ENCODE measurements around the gene MBP.

Gene MBP

DNA sequence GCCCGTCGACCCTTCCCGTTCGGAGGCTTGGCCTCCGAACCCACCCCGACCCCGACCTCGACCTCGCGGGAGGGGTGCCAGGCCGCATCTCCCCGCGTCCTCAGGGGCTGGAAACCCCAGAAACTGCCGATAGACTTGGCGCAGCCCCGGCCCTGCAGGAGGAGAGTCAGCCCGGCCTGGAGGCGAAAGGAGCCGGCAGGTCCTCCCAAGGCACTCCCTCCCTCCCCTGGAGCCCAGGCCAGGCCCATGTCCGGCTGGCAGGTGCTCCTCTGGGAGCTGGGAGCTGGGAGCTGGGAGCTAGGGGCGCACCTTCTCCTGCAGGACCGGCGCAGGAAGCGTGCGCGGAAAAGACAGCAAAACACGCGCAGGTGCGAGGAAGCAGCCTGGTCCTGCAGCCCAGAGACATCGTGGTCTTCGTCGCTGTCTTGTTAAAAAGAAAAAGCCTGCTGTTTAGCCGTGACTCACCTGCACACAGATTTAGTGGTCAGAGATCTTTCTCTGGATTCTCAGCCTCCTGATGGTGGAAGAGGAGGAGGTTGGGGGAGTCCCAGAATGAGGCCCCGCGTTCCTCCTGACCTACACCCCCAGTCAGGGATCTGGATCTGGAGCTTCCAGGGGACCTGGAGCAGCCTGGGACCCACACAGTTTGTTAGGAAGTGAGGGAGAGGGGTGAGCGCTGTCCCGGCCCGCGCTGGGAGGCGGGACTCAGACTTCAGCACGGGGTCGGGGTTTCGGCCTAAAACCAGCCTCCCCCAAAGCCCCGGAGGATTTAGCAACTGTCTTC lies 660 bp upstream of the MBP start:
- DNase-seq (ENCODE audit: low read depth, low spot score), result no peak
- POLR2A ChIA-PET, result no interaction called here
- H3K4me3 ChIP-seq (ENCODE audit: low read depth, low read length), result no peak overlapping the region
- CTCF ChIA-PET, result interaction anchor here (0.9 kb wide), 1 partner anchor 70 kb away, joined by 3 read pairs; no protein-coding TSS in a partner anchor
- TF ChIP-seq, protein P1, sequence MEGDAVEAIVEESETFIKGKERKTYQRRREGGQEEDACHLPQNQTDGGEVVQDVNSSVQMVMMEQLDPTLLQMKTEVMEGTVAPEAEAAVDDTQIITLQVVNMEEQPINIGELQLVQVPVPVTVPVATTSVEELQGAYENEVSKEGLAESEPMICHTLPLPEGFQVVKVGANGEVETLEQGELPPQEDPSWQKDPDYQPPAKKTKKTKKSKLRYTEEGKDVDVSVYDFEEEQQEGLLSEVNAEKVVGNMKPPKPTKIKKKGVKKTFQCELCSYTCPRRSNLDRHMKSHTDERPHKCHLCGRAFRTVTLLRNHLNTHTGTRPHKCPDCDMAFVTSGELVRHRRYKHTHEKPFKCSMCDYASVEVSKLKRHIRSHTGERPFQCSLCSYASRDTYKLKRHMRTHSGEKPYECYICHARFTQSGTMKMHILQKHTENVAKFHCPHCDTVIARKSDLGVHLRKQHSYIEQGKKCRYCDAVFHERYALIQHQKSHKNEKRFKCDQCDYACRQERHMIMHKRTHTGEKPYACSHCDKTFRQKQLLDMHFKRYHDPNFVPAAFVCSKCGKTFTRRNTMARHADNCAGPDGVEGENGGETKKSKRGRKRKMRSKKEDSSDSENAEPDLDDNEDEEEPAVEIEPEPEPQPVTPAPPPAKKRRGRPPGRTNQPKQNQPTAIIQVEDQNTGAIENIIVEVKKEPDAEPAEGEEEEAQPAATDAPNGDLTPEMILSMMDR (IDR thresholded peaks at IDR 0.05; ENCODE audit: insufficient read depth, low read length, missing control alignments), result no peak

DNA sequence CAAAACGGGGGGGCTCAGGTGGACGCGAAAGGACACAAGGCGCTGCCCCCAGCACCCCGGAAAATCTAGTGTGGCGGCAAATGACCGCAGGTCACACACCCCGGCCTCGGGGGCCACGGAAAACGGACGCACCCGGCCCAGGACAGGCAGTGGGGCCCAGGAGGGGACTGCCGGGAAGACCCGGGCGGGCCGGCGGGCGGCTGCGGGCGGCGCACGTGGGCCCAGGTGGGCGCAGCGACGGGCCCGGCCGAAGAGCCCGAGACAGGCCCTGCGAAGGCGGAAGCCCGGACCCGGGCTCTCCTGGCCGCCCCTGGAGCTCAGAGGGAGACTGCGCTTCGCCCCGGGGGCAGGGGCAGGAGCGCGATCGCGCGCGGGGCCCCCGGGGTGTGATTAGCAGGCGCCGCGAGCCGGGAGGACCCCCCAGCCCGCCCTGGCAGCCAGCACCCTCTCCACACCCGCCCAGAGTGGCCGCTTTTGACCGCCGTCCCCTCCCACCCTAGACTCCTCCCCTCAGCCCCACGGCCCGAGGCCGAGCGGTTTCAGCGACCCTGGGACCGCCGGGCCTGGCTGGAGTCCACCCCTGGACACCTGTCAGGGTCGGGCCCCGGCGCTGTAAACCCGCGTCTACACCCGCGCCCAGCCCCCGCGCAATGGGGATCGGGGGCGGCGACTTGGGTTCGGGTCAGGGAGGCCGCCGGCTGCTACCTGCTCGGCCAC lies 773 bp downstream of the MBP start:
- CTCF ChIA-PET, result no interaction called here
- no peak for DNase-seq (ENCODE audit: low read depth, low spot score)
- H3K4me3 ChIP-seq (ENCODE audit: low read depth, low read length), result peak overlapping the region; percentile 57
- TF ChIP-seq, protein P1 (IDR thresholded peaks at IDR 0.05; ENCODE audit: insufficient read depth, low read length, missing control alignments), result no peak
- POLR2A ChIA-PET, result no interaction called here

DNA sequence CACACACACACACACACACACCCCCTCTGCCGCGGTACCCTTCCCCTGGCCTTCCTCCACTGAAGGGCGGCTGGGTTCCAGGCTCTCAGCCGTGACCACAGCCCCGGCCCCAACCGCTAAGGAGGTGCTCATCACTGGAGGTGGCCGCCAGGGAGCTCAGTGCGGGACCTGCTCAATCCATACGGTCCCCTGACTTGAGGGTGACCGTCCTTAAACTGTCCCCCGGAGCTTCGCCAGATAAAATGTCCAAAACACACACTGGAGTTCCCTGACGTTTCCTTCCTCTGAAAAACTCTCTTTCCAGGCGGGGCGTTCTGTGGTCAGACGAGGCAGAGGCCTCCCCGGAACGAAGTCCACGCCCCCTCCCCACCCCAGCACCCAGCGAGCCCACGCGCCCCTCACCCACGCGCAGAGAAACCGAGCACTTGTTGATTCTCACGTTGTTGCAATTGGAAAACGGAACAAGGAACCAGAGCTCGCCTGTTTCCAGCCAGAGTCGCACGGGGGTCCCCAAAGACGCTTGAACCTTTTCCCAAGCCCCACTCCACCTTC lies 1.4 kb downstream of the MBP start:
- ChIA-PET CTCF (interaction anchor here (1.4 kb wide), 1 partner anchor 80 kb away, joined by 4 read pairs; no protein-coding TSS in a partner anchor), POLR2A (interaction anchor here (0.7 kb wide), 1 partner anchor 29 kb away, joined by 3 read pairs; no protein-coding TSS in a partner anchor)
- peak overlapping the region; percentile 57 for H3K4me3 ChIP-seq (ENCODE audit: low read depth, low read length)
- TF ChIP-seq, protein P1 (IDR thresholded peaks at IDR 0.05; ENCODE audit: insufficient read depth, low read length, missing control alignments), result no peak
- no peak for DNase-seq (ENCODE audit: low read depth, low spot score)

DNA sequence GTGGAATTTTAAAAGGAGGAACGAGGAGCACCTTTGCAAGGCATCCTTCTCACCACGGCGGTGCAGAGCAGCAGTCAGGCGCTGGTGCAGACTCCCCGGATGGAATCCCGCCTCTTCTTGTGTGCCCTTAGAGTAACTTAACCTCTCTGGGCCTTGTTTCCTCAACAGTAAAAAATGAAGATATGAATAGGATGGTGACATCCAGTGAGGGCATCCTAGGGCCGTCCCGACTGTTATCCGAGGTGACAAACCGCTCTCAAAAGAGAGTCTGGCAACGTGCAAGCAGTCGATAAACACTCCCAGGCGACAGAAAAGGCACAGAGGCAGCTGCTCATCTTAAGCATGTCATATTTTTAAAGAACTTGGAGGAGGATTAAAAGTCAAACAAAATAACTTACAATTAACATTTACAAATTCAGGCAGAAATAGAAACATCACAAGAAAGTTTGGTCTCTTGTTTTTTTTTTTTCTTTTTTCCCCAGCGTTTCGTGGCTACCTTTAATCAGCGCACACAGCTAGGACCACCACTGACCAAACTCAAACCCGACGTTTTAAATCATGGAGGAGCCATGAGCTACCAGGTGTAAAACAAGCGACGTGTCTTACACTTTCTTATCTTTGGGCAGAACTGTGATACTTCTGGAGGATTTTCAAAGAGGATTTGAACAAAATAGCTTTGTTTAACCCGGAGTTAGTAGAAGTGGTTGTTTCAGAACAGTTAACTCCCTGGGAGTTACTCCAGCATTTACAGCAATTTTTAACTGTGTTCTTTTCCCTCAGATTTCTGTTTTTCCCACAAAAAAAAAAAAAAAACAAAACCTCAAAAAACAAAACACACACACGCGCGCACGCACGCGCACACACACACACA lies 2.1 kb downstream of the MBP start:
- DNase-seq (ENCODE audit: low read depth, low spot score), result no peak
- TF ChIP-seq, protein P1 (IDR thresholded peaks at IDR 0.05; ENCODE audit: insufficient read depth, low read length, missing control alignments), result no peak
- H3K4me3 ChIP-seq (ENCODE audit: low read depth, low read length), result no peak overlapping the region
- ChIA-PET POLR2A (interaction anchor here (0.7 to 1.2 kb wide), 2 partner anchors 29 kb away, joined by 3 to 4 read pairs; no protein-coding TSS in a partner anchor), CTCF (interaction anchor here (0.7 to 1.4 kb wide), 2 partner anchors 78 to 81 kb away, joined by 3 to 4 read pairs; no protein-coding TSS in a partner anchor)

DNA sequence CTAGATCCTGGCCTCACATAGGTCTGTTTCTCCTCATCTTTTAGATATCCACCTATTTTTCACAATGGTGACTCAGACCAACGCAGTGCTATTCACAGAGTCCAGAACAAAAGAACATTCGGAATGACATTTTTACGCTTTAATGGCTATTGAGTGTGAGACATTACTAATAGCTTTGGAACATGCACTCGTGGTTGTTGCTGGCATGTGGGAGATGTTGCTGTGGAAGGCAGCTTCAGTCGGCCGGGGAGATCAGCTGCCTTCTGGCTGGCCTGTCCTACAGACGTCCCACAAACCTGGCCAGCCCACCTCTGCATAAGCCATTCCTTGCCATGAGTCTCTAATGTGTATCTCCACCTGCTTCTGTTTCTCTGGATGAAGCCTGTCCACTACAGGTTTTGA lies 3.4 kb downstream of the MBP start:
- H3K4me3 ChIP-seq (ENCODE audit: low read depth, low read length), result no peak overlapping the region
- TF ChIP-seq, protein P1 (IDR thresholded peaks at IDR 0.05; ENCODE audit: insufficient read depth, low read length, missing control alignments), result no peak
- ChIA-PET CTCF (interaction anchor here (0.9 kb wide), 1 partner anchor 62 kb away, joined by 3 read pairs; no protein-coding TSS in a partner anchor), POLR2A (interaction anchor here (1.2 kb wide), 1 partner anchor 28 kb away, joined by 4 read pairs; no protein-coding TSS in a partner anchor)
- DNase-seq (ENCODE audit: low read depth, low spot score), result peak; percentile 68

All from AG04449 (cell line).